Adrenal gland (tissue), 5 donors: ENCODE data around the gene CLIC4.
"Not testable (repeated sequence)": the region's sequence is repeated elsewhere in the genome, so short reads cannot be mapped to it uniquely, and the experiment has no call there.

ENCODE experiments used
- POLR2A ChIP-seq, 2 donors: fragments of 450-650 bp; IDR thresholded peaks; one replicate each; pipeline ENCODE4 v1.6.1; 2017; ENCODE audit warnings: antibody characterized with exemption in 2 of 2, mild to moderate bottlenecking in 2 of 2, moderate library complexity in 1 of 2
- TF ChIP-seq, protein P1 (sequence below), 6 experiments: fragments of 450-650 bp in 4 of 6; fragments of 200-600 bp in 2 of 6; sonication (generic) in 1 of 6; IDR thresholded peaks; 1 replicate in 5 of 6; 2 replicates in 1 of 6; pipeline versions ENCODE4 v1.5.1 to v1.8.0; 2016 to 2021; ENCODE audit warnings: antibody characterized with exemption in 6 of 6, mild to moderate bottlenecking in 2 of 6, moderate library complexity in 1 of 6
- donor health status: DM: no; HTN: no; CAD: no.

DNA sequence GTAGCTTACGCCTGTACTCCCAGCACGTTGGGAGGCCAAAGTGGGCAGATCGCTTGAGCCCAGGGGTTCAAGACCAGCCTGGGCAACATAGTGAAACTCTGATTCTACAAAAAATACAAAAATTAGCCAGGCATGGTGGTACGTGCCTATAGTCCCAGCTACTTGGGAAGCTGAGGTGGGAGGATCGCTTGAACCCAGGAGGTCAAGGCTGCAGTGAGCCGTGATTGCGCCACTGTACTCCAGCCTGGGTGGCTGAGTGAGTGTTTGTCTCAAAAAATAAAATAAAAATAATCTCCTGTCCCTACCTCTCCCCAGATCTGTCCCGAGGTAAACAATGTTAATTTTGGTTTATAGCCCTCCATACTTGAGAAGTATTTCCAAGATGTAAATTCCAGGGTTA is 34.0 kb downstream of the CLIC4 start:
- not testable (repeated sequence) for TF ChIP-seq POLR2A (IDR thresholded peaks at IDR 0.05)
- TF ChIP-seq, protein P1, sequence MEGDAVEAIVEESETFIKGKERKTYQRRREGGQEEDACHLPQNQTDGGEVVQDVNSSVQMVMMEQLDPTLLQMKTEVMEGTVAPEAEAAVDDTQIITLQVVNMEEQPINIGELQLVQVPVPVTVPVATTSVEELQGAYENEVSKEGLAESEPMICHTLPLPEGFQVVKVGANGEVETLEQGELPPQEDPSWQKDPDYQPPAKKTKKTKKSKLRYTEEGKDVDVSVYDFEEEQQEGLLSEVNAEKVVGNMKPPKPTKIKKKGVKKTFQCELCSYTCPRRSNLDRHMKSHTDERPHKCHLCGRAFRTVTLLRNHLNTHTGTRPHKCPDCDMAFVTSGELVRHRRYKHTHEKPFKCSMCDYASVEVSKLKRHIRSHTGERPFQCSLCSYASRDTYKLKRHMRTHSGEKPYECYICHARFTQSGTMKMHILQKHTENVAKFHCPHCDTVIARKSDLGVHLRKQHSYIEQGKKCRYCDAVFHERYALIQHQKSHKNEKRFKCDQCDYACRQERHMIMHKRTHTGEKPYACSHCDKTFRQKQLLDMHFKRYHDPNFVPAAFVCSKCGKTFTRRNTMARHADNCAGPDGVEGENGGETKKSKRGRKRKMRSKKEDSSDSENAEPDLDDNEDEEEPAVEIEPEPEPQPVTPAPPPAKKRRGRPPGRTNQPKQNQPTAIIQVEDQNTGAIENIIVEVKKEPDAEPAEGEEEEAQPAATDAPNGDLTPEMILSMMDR (IDR thresholded peaks at IDR 0.05), result not testable (repeated sequence)
